HepG2 (cell line): ENCODE measurements around the gene CHMP1A. TPM values are rescaled to one million over a fixed set of nuclear protein-coding genes. Genes with fewer than 3 reads are reported as not detected.

ENCODE experiments used
- ATAD3A ChIP-seq: sonication (generic); formaldehyde crosslinking; IDR thresholded peaks from 2 replicates; pipeline ENCODE4 v1.4.0; 2020; ENCODE audit warnings: missing genetic modification reagents
- BRCA1 ChIP-seq: sonication (generic); formaldehyde crosslinking; IDR thresholded peaks from 2 replicates; pipeline ENCODE4 v1.4.0; 2020; ENCODE audit warnings: missing genetic modification reagents
- CERS6 ChIP-seq: sonication (generic); formaldehyde crosslinking; IDR thresholded peaks from 2 replicates; pipeline ENCODE4 v1.5.0; 2020; ENCODE audit warnings: missing genetic modification reagents
- GMEB1 ChIP-seq: sonication (generic); formaldehyde crosslinking; IDR thresholded peaks from 2 replicates; pipeline ENCODE4 v1.5.1; 2020; ENCODE audit warnings: missing genetic modification reagents, mild to moderate bottlenecking, borderline replicate concordance
- GTF2F1 ChIP-seq: fragments of 150-350 bp; IDR thresholded peaks from 2 replicates; pipeline ENCODE4 v1.6.1; 2014; ENCODE audit warnings: low read length
- HBP1 ChIP-seq: IDR thresholded peaks from 2 replicates; pipeline ENCODE4 v1.6.1; 2016; ENCODE audit warnings: low read depth, control low read depth
- HMG20B ChIP-seq: conservative IDR thresholded peaks from 2 replicates; pipeline ENCODE4 v1.6.1; 2016; ENCODE audit warnings: missing genetic modification reagents, missing compliant biosample characterization
- KDM2A ChIP-seq: sonication (generic); formaldehyde crosslinking; IDR thresholded peaks from 2 replicates; pipeline ENCODE4 v1.4.0; 2020; ENCODE audit warnings: low read depth, missing genetic modification reagents, borderline replicate concordance
- KDM3A ChIP-seq: IDR thresholded peaks from 2 replicates; pipeline ENCODE4 v1.6.1; 2018; ENCODE audit warnings: low read depth, missing compliant biosample characterization
- KDM5A ChIP-seq: fragments of 200-600 bp; sonication (generic); IDR thresholded peaks from 2 replicates; pipeline ENCODE4 v1.7.0; 2018; ENCODE audit warnings: antibody characterized with exemption, mild to moderate bottlenecking, low read length, borderline replicate concordance
- KDM6A ChIP-seq: IDR thresholded peaks from 2 replicates; pipeline ENCODE4 v1.6.1; 2016; ENCODE audit warnings: low read depth
- KMT2A ChIP-seq: sonication (generic); formaldehyde crosslinking; IDR thresholded peaks from 2 replicates; pipeline ENCODE4 v1.4.0; 2020; ENCODE audit warnings: missing genetic modification reagents
- POLR2AphosphoS5 ChIP-seq: IDR thresholded peaks from 2 replicates; pipeline ENCODE4 v1.6.1; 2012; ENCODE audit warnings: low read depth, low read length
- RAD51 ChIP-seq: fragments of 450-650 bp; IDR thresholded peaks from 2 replicates; pipeline ENCODE4 v1.6.1; 2016; ENCODE audit warnings: borderline replicate concordance
- RXRA ChIP-seq: sonication (generic); formaldehyde crosslinking; IDR thresholded peaks from 2 replicates; pipeline ENCODE4 v1.5.1; 2020; ENCODE audit warnings: missing genetic modification reagents
- SIN3B ChIP-seq: fragments of 150-350 bp; IDR thresholded peaks from 2 replicates; pipeline ENCODE4 v1.6.1; 2014; ENCODE audit warnings: low read length
- SNRNP70 ChIP-seq: fragments of 200-400 bp; formaldehyde crosslinking; IDR thresholded peaks from 2 replicates; pipeline ENCODE4 v1.6.1; 2017; ENCODE audit warnings: mild to moderate bottlenecking, low read depth, low read length, moderate library complexity
- SRSF4 ChIP-seq: fragments of 200-400 bp; formaldehyde crosslinking; IDR thresholded peaks from one replicate; pipeline ENCODE4 v1.6.1; 2018; ENCODE audit warnings: mild to moderate bottlenecking, low read depth, low read length, moderate library complexity; ENCODE audit not compliant: poor library complexity, severe bottlenecking
- TFDP2 ChIP-seq: sonication (generic); formaldehyde crosslinking; IDR thresholded peaks from 2 replicates; pipeline ENCODE4 v1.4.0; 2020; ENCODE audit warnings: missing genetic modification reagents
- U2AF1 ChIP-seq: fragments of 200-400 bp; formaldehyde crosslinking; optimal IDR thresholded peaks from 2 replicates; pipeline ENCODE3; 2017; ENCODE audit warnings: mild to moderate bottlenecking, low read depth, low read length
- ZNF326 ChIP-seq: sonication (generic); formaldehyde crosslinking; IDR thresholded peaks from 2 replicates; pipeline ENCODE4 v1.4.0; 2020; ENCODE audit warnings: missing genetic modification reagents, borderline replicate concordance
- ZNF383 ChIP-seq: sonication (generic); formaldehyde crosslinking; IDR thresholded peaks from 2 replicates; pipeline ENCODE4 v1.4.0; 2020; ENCODE audit warnings: missing genetic modification reagents, mild to moderate bottlenecking, borderline replicate concordance
- ZNF44 ChIP-seq: sonication (generic); formaldehyde crosslinking; IDR thresholded peaks from 2 replicates; pipeline ENCODE4 v1.5.1; 2020; ENCODE audit warnings: mild to moderate bottlenecking, missing genetic modification reagents
- ZNF784 ChIP-seq: sonication (generic); formaldehyde crosslinking; IDR thresholded peaks from 2 replicates; pipeline ENCODE4 v1.5.1; 2020; ENCODE audit warnings: missing genetic modification reagents, mild to moderate bottlenecking, borderline replicate concordance
- polyA plus RNA-seq, 8 experiments: library from polyadenylated mRNA; depleted of rRNA in 3 of 8; stranded (reverse) in 7 of 8; unstranded in 1 of 8; fragments of >200 nt; fragmentation: Illumina TruSeq in 4 of 8; extraction: Trizol in 4 of 8; gene quantifications; 2 replicates each; pipeline versions ENCODE4 v1.2.1 to v1.2.3, GENCODE V29; 2011 to 2016; ENCODE audit warnings: low read depth in 4 of 8, missing spikeins in 1 of 8, mixed read lengths in 1 of 8; ENCODE audit not compliant: insufficient read depth in 1 of 8
- total RNA-seq, 5 experiments: library from RNA; depleted of rRNA; stranded (reverse); fragments of >200 nt; fragmentation: Illumina TruSeq; extraction: Trizol; gene quantifications; 2 replicates each; pipeline ENCODE4 v1.2.3, GENCODE V29; 2016; ENCODE audit warnings: low read depth in 1 of 5

The CHMP1A gene
- total and polyA plus RNA-seq, 2 of the 13 experiments (the other 11 are each of a cell fraction or from before 2014, with no cell fraction given) = 69.4 to 73.3 TPM

GRCh38 chr16:89657442-89658220 is at the start of gene CHMP1A, which contains the start of gene SPATA33 (continued):
- TF ChIP-seq TFDP2 (CRISPR knock-in tag) (peak; percentile 83), KDM6A (CRISPR knock-in tag) (no peak), BRCA1 (no peak), ZNF383 (CRISPR knock-in tag) (0 out of 2 replicates have a peak, but pooled peaks have one; percentile 72), SIN3B (0 out of 2 replicates have a peak, but pooled peaks have one; percentile 57), HMG20B (CRISPR knock-in tag) (0 out of 2 replicates have a peak, but pooled peaks have one; percentile 29), KDM3A (peak; percentile 76; the same call in 1 of the 2 replicates), KMT2A (peak; percentile 93), SRSF4 (no peak), POLR2AphosphoS5 (peak; percentile 65), U2AF1 (no peak), GMEB1 (CRISPR knock-in tag) (peak; percentile 90), RXRA (CRISPR knock-in tag) (peak; percentile 64; the same call in 1 of the 2 replicates), RAD51 (no peak), KDM2A (peak; percentile 87; the same call in 1 of the 2 replicates), SNRNP70 (no peak), GTF2F1 (no peak), ZNF326 (CRISPR knock-in tag) (no peak), ZNF784 (no peak; the same call in 1 of the 2 replicates), HBP1 (CRISPR knock-in tag) (no peak; the same call in 1 of the 2 replicates), CERS6 (CRISPR knock-in tag) (no peak), ZNF44 (CRISPR knock-in tag) (peak; percentile 80; the same call in 1 of the 2 replicates), ATAD3A (CRISPR knock-in tag) (0 out of 2 replicates have a peak, but pooled peaks have one; percentile 13), KDM5A (peak; percentile 94)
